ENCODE data around the gene PARVB.

The PARVB gene

GRCh38 chr22:44207173-44207980 lies 183.3 kb downstream of the PARVB start:
- no peaks in the 10 kb centered on the region; the same call in 1 of the 2 replicates for H3K9me3 ChIP-seq
- TF ChIP-seq CTCF (IDR thresholded peaks at IDR 0.05; ENCODE audit: low read depth, low read length), result no peak
- H3K4me1 ChIP-seq, result peaks cover 2% of the 10 kb centered on the region
- no peak overlapping the region for H3K4me3 ChIP-seq (ENCODE audit: low read depth, low read length)
- 0 out of 2 replicates have a peak, but pooled peaks cover 3% of the 10 kb centered on the region for H3K27me3 ChIP-seq
- DNase-seq, result no peak
- no peaks in the 10 kb centered on the region for H3K36me3 ChIP-seq

GRCh38 chr22:44207981-44208317 lies 183.8 kb downstream of the PARVB start:
- Histone ChIP-seq H3K36me3 (no peaks in the 10 kb centered on the region), H3K4me1 (no peaks in the 10 kb centered on the region; the same call in 1 of the 2 replicates), H3K4me3 (ENCODE audit: low read depth, low read length) (no peak overlapping the region), H3K9me3 (no peaks in the 10 kb centered on the region; the same call in 1 of the 2 replicates), H3K27me3 (0 out of 2 replicates have a peak, but pooled peaks cover 3% of the 10 kb centered on the region)
- no peak for TF ChIP-seq CTCF (IDR thresholded peaks at IDR 0.05; ENCODE audit: low read depth, low read length)
- no peak for DNase-seq

GRCh38 chr22:44209343-44209742 lies 185.2 kb downstream of the PARVB start:
- no peaks in the 10 kb centered on the region; the same call in none of the 2 replicates for H3K9me3 ChIP-seq
- H3K4me3 ChIP-seq (ENCODE audit: low read depth, low read length), result no peak overlapping the region
- 0 out of 2 replicates have a peak, but pooled peaks cover 3% of the 10 kb centered on the region for H3K27me3 ChIP-seq
- TF ChIP-seq CTCF (IDR thresholded peaks at IDR 0.05; ENCODE audit: low read depth, low read length), result no peak
- no peak for DNase-seq
- H3K36me3 ChIP-seq, result no peaks in the 10 kb centered on the region
- H3K4me1 ChIP-seq, result no peaks in the 10 kb centered on the region

GRCh38 chr22:44210722-44211121 lies 186.6 kb downstream of the PARVB start:
- Histone ChIP-seq H3K36me3 (no peaks in the 10 kb centered on the region), H3K9me3 (no peaks in the 10 kb centered on the region; the same call in 1 of the 2 replicates), H3K4me3 (ENCODE audit: low read depth, low read length) (no peak overlapping the region), H3K4me1 (no peaks in the 10 kb centered on the region), H3K27me3 (0 out of 2 replicates have a peak, but pooled peaks cover 3% of the 10 kb centered on the region)
- DNase-seq, result no peak
- TF ChIP-seq CTCF (IDR thresholded peaks at IDR 0.05; ENCODE audit: low read depth, low read length), result no peak

- DNase-seq, result no peak
These were observed 187.3 kb downstream of the PARVB start for GRCh38 chr22:44211256-44211945.

More at GRCh38 chr22:44211256-44211945, 187.3 kb downstream of the PARVB start:
- H3K27me3 ChIP-seq, result 0 out of 2 replicates have a peak, but pooled peaks cover 3% of the 10 kb centered on the region
- no peak for TF ChIP-seq CTCF (IDR thresholded peaks at IDR 0.05; ENCODE audit: low read depth, low read length)
- no peaks in the 10 kb centered on the region; the same call in 1 of the 2 replicates for H3K9me3 ChIP-seq
- no peaks in the 10 kb centered on the region for H3K4me1 ChIP-seq
- H3K4me3 ChIP-seq (ENCODE audit: low read depth, low read length), result no peak overlapping the region
- no peaks in the 10 kb centered on the region for H3K36me3 ChIP-seq
